H7 (cell line): ENCODE results near the gene SIGLEC5. TPM values are rescaled to one million over a fixed set of nuclear protein-coding genes. Genes with fewer than 3 reads are reported as not detected.
A peak's percentile ranks its signal among the peaks of the same experiment; 100 is the strongest.

Experiments
- DNase-seq: peaks from one replicate; pipeline ENCODE4 v3.0.0; 2012
- H3K27me3 ChIP-seq: 2 replicates; pipeline ENCODE4 v1.6.0; 2011; ENCODE audit warnings: mild to moderate bottlenecking, low read length; ENCODE audit not compliant: control insufficient read depth, insufficient read depth
- H3K36me3 ChIP-seq: replicated peaks from 2 replicates; pipeline ENCODE4 v1.5.1; 2011; ENCODE audit warnings: low read length; ENCODE audit not compliant: control insufficient read depth, insufficient read depth
- H3K4me3 ChIP-seq: 2 replicates; pipeline ENCODE4 v1.5.1; 2011; ENCODE audit warnings: low read depth, mild to moderate bottlenecking, control low read depth, low read length, moderate library complexity; ENCODE audit not compliant: insufficient read depth
- total RNA-seq: library from RNA; depleted of rRNA; stranded (reverse); fragments of >200 nt; shearing (Covaris generic); gene quantifications from 2 replicates; pipeline ENCODE4 v1.2.3, GENCODE V29; 2014

SIGLEC5 gene
- total RNA-seq, 1 experiment from 2014 or later = not detected

DNA sequence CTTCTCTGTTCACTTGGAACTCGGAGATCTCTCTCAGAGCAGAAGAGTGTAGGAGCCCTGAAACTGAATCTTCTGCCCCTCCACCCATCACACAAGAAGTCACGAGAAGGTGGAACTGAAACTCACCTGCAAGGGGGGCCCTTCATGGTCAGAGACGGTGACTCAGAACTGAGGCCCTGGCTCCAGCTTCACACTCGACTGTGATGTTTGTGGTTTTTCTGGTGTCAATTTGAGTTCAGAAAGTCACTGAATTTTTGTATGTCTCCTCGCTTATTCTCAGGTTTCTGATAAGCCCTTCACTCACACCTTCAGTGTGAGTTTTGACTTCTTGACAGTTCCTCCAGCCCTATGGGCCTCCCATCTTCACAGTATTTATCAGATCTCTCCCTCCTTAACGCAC lies 23.1 kb downstream of the SIGLEC5 start:
- Histone ChIP-seq H3K4me3 (no peak overlapping the region), H3K27me3 (no peaks in the 10 kb centered on the region), H3K36me3 (no peaks in the 10 kb centered on the region)
- DNase-seq = no peak

DNA sequence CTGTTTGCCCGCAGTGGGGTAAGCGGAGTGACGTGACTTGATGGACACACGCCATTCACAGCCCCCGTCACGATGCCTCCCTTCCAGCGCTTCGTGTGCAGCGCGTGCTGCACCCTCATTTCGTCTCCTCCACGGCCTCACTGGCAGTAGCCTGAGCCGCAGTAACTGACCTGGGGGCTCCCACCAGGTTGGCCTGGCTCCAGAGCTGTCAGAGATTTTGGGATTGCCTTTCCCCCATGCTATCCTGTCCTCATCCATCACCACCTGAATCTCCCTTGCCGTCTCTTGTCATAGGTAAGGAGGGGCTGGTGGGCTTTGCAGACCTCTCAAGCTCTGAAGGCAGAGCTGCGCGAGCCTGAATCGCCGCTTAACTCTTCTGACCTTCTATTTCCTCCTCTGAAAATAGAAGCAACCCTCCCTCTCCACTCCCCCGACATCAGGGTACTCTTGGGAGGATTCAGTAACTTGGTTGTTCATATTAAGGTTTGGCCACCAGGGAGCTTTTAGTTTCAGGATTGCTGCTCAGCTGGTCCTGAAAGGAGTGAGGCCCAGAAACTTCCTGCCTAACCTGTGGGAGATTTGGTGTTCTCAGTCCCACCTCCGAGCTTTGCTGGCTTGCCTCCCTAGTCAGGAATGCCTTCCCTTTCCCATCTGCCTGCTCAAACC lies 27.9 kb downstream of the SIGLEC5 start:
- Histone ChIP-seq H3K27me3 (no peaks in the 10 kb centered on the region), H3K36me3 (no peaks in the 10 kb centered on the region), H3K4me3 (no peak overlapping the region)
- no peak for DNase-seq

DNA sequence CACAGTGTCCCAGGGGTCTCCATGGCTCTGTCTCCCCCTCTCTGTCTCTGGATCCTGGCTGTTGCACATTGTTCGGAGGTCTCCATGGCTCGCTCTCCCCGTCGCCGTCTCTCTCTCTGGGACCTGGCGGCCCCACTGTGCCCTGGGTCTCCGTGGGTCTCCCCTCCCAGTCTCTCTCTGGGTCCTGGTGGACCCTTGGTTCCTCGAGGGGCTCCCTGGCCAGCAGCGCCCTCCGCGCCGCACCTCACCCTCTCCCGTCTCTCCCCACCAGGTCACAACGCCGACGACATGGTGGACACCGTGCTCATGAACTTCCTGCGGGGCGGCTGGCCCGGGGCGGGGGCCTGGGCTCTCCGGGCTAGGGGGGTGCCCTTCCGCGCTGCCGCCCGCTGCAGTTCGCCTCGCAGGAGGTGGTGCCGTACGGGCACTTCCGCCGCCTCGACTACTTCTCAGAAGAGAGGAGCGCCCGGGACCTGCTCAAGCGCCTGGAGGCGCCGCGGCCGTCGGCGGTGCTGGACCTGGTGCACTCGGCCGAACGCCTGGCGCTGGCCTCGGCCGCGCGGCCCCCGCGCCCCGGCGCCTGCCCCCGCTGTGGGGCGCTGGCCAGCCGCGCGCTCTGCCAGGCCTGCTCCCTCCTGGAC lies 29.1 kb downstream of the SIGLEC5 start:
- H3K4me3 ChIP-seq = no peak overlapping the region
- no peaks in the 10 kb centered on the region for H3K27me3 ChIP-seq
- no peaks in the 10 kb centered on the region for H3K36me3 ChIP-seq
- no peak for DNase-seq

DNA sequence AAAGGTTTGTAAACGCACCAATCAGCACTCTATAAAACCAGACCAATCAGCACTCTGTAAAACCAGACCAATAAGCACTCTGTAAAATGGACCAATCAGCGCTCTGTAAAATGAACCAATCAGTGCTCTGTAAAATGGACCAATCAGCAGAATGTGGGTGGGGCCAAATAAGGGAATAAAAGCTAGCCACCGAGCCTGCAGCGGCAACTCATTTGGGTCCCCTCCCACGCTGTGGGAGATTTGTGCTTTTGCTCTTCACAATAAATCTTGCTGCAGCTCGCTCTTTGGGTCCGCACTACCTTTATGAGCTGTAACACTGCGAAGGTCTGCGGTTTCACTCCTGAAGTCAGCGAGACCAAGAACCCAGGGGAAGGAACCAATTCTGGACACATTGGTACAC lies 31.1 kb downstream of the SIGLEC5 start:
- no peak for DNase-seq
- Histone ChIP-seq H3K27me3 (no peaks in the 10 kb centered on the region), H3K4me3 (no peak overlapping the region), H3K36me3 (no peaks in the 10 kb centered on the region)

DNA sequence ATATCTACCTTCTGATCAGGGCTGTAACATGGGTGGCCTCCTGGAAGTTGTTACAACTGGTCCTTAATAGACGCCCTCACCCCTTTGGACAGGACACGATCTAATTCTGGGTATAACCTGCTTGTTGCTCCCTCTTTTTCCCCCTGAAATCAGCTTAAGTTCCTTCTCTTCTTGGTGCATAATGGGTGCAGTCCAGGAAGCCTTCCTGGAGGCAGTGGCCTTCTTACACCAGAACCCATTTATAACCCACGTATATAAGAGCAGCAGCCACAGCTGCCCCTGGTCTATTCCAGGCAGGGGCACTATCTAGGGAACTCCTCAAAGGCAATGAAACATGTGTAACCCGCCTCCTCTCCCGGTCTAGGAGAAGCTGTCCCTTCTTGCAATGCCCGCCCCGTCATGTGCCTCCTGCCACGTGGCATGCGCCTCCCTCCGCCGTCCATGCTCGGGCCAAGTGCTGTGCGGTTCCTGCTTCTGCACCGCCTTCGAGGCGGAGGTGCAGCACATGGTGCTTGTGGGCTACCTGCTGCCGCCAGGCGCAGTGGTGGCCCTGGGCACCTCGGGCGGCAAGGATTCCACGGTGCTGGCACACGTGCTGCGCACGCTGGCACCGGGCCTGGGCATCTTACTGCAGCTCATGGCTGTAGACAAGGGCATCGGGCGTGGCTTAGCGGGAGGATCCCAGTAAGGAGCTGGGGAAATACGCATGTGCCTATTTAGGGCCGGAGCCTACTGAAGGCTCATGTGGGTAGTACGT lies 31.9 kb downstream of the SIGLEC5 start:
- no peaks in the 10 kb centered on the region for H3K36me3 ChIP-seq
- no peak overlapping the region for H3K4me3 ChIP-seq
- DNase-seq = no peak
- no peaks in the 10 kb centered on the region for H3K27me3 ChIP-seq

DNA sequence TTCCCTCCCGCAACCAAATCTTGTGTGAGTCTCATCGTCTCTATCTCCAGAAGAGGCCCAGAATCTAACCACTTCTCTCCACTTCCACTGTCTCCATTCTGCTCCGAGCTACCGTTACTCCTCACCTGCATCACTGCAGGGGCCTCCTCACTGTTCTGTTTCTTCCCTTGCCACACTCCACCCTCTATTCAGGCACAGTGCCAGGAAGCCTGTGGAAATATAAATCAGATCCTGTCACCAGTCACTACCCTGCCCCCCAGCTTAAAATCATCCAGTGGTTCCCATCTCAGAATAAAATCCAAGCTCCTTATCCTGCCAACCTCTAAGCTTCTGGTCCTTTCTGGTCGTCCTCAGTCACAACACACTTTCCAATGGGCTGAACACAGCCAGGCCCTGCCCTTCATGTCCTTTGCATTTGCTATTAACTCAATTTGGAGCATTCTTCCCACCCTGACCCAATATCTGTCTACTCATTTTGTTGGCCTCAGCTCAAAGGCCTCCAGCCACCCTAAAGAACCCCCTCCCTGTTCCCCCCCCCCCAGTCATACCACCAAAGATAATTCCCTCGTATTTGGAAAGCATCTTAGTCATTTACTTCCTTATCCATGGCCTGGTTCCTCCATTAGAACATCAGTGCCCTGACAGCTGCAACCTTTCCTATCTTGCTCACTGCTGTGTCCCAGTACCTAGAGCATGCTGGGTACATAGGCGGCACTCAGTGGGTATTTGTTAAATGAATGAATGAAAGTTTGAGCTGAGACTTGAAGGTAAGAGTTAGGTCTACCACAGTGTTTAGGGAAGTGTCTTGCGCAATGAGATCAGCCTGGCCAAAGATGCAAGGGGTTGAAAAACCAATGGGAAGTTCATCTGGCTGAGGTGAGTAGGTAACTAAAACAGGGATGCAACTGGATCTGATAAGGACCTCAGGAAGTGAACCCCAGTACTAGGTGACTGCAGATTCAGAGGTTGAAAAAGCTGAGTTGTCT lies 34.7 kb downstream of the SIGLEC5 start:
- no peak for DNase-seq
- Histone ChIP-seq H3K4me3 (no peak overlapping the region), H3K27me3 (no peaks in the 10 kb centered on the region; the same call in 1 of the 2 replicates), H3K36me3 (no peaks in the 10 kb centered on the region)

DNA sequence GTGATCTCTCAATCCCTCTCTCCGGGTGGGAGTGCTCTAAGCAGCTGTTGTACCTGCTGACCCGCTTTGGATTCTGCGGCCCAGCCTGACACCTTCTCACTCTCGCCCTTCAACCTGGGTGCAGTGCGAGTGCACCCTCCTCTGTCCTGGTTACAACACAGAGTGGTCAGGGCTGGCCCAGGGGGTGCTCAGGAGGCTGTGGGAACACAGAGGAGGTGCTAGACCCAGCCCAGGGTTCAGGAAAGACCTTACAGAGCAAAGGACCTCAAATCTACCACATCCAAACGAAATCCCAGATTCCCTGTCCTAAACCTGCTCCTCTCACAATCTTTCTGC lies 35.5 kb downstream of the SIGLEC5 start:
- H3K4me3 ChIP-seq = peak overlapping the region; percentile 44
- no peaks in the 10 kb centered on the region for H3K36me3 ChIP-seq
- DNase-seq = no peak
- H3K27me3 ChIP-seq = no peaks in the 10 kb centered on the region; the same call in 1 of the 2 replicates

DNA sequence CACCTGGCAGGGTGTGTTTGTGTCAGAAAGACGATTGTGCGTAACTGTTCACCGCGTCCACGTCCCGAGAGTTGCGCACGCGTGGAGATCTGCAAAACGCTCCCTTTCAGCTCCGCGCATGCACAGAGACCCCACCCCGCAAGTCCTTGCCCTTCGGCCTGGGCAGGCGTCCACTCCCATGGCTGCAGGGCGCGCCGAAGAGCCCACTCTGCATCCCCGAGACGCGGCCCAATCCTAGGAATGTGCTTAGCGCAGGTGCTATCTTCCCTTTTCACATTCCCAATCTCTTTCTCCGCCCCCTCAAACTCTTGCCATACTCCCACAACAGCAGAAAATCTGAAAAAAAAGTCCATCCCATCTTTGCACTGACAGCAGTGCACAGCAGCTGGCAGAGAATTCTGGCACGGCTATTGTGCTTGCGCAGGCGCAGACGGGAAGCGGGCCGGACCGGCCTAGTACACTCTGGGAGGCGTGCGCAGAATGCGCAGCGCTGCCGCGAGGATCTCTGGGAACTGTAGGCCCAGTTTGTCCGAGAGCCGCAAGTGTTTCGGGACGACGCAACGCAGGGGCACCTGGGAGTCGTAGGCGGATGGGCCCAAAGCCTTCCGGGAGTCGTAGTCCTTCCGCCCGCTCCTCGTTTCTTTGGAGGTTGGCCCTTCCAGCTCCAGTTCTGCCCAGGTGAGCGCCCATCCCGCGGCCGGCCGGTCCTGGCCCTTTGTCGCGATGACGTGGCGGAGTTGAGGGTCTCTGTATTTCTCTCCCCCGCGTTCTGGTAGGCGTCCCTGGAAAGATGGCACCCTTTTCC lies 36.0 kb downstream of the SIGLEC5 start:
- no peaks in the 10 kb centered on the region; the same call in 1 of the 2 replicates for H3K27me3 ChIP-seq
- DNase-seq = peak; percentile 97
- peak overlapping the region; percentile 67 for H3K4me3 ChIP-seq
- no peaks in the 10 kb centered on the region; the same call in 1 of the 2 replicates for H3K36me3 ChIP-seq

DNA sequence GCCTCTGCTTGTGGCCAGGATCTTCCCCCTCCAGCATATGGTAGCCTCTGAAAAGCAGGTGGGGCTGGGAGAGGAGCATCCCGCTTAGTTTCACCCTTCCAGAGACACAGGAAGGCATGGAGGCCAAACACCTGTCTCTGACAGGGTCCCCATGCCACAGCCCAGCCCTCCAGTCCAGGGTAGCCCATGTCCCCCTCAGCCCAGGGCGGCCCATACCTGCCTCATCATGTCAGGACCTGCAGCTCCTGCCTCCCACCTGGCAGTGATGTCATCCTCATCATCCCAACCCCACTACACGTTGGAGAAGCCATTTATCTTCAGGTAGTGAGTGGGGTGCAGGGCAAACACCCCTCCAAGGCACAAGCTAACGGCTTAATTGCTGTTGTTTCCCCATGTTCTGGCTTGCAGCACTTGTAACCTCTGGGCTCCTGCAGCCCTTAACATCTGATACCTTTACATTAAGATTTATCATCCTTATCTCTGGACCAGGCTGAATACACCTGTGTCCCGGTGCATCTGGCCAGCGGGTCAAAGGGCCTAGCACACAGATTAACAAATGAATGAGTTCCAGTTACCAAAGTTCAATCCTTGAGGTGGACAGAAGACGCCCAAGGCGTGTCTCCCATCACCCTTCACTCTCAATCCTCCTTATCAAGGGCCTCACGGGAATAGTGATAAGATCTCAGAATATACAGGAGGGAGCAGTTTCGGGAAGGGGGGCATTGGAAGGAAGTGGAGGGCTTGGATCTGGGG lies 36.9 kb downstream of the SIGLEC5 start:
- Histone ChIP-seq H3K27me3 (no peaks in the 10 kb centered on the region; the same call in 1 of the 2 replicates), H3K36me3 (no peaks in the 10 kb centered on the region; the same call in 1 of the 2 replicates), H3K4me3 (peak overlapping the region; percentile 67)
- peak; percentile 26 for DNase-seq

DNA sequence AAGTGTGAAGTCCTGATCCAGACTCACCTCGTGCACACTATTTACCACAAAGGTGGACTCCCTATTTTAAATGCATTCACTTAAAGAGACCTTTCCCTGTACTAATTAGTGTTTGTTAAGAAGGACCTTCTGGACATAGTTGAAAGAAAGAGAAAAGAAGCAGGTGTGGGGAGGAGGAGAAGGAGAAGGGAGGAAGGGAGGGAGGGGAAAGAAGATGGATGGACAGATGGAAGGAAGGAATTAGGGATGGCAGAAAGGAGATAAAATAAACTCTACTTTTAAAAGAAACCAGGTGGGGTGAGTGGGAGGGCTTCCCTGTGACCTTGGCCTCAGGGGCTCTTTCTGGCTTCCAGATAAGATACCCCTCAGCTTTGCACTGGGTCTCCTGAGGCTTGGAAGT lies 37.7 kb downstream of the SIGLEC5 start:
- no peak overlapping the region for H3K4me3 ChIP-seq
- H3K27me3 ChIP-seq = no peaks in the 10 kb centered on the region; the same call in 1 of the 2 replicates
- H3K36me3 ChIP-seq = peaks cover 1% of the 10 kb centered on the region
- DNase-seq = no peak

DNA sequence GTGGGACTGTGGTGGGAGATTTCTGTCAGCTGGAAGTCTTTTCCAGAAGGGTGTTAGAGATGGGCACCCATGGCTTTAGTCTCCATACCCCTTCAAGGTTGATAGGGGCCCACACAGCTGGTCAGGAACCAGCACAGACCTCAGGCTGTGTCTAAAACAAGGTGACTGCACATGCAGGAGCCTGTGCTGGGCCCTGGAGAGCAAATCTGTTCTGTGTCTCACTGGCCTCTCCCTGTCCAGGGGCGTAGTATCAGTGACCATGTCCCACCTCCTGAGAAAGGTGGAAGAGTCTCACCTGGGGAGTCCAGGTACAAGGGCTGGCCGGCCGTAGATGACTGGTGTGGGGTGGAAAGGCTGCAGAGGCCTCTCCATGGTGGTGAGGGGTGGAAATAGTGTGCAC lies 39.8 kb downstream of the SIGLEC5 start:
- Histone ChIP-seq H3K27me3 (no peaks in the 10 kb centered on the region; the same call in 1 of the 2 replicates), H3K36me3 (peaks cover 16% of the 10 kb centered on the region), H3K4me3 (no peak overlapping the region)
- no peak for DNase-seq

DNA sequence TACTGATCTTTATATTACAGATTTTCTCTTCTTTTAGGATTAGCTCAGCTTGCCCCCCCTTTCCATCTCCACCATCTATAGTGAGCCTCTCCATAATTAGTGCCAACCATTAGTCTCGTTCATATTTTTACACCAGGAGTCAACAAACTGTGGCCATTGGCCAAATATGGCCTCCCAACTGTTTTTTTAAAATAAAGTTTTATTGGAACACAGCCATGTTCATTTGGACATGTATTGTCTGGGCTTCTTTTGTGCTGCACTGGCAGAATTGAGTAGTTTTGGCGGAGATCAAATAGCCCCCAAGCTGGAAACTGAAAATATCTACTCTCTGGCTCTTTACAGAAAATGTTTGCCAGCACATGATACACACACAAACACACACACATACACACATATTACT lies 40.7 kb downstream of the SIGLEC5 start:
- peaks cover 16% of the 10 kb centered on the region for H3K36me3 ChIP-seq
- no peak for DNase-seq
- H3K4me3 ChIP-seq = no peak overlapping the region
- no peaks in the 10 kb centered on the region; the same call in 1 of the 2 replicates for H3K27me3 ChIP-seq
